Left lung (tissue), 10 donors: Measurements from ENCODE around the gene PLEKHO1. TPM values are rescaled to one million over a fixed set of nuclear protein-coding genes. Genes with fewer than 3 reads are reported as not detected.

ENCODE experiments used
- ATAC-seq: fragments of 200-7000 bp; cut with Tn5 transposase; one replicate; pipeline ENCODE4 v1.9.1; 2020; ENCODE audit warnings: moderate library complexity
- DNase-seq, 4 donors: peaks; one replicate each; pipeline ENCODE4 v3.0.0-alpha.2; 2013 to 2020
- H3K27ac ChIP-seq, 2 donors: fragments of 200-600 bp; sonication (generic) in 1 of 2; one replicate each; pipeline versions ENCODE4 v1.5.0 to v1.8.0; 2020 to 2021
- H3K27me3 ChIP-seq, 2 donors: fragments of 200-600 bp; sonication (generic) in 1 of 2; one replicate each; pipeline versions ENCODE4 v1.5.0 to v1.8.0; 2020 to 2021
- H3K36me3 ChIP-seq, 2 donors: fragments of 200-600 bp; sonication (generic) in 1 of 2; one replicate each; pipeline versions ENCODE4 v1.5.0 to v1.8.0; 2020 to 2021
- H3K4me1 ChIP-seq, 2 donors: fragments of 200-600 bp; one replicate each; pipeline ENCODE4 v1.8.0; 2021
- H3K4me3 ChIP-seq, 2 donors: fragments of 200-600 bp; sonication (generic) in 1 of 2; one replicate each; pipeline versions ENCODE4 v1.5.0 to v1.8.0; 2020 to 2021; ENCODE audit warnings: mild to moderate bottlenecking in 1 of 2
- H3K9me3 ChIP-seq, 2 donors: fragments of 200-600 bp; sonication (generic) in 1 of 2; one replicate each; pipeline versions ENCODE4 v1.5.0 to v1.8.0; 2020 to 2021
- CTCF ChIP-seq, 2 donors: fragments of 200-600 bp; sonication (generic) in 1 of 2; IDR thresholded peaks; one replicate each; pipeline versions ENCODE4 v1.5.0 to v1.8.0; 2021; ENCODE audit warnings: antibody characterized with exemption in 2 of 2
- intact Hi-C, 2 donors: fragments of 100-400 bp; cut with DNase I; formaldehyde crosslinking; loops; one replicate each; pipeline versions ENCODE4 v1.11.2 to v1.14.2; 2022
- polyA plus RNA-seq, 6 donors: library from polyadenylated mRNA; unstranded; fragments of 120-200 nt; gene quantifications; one replicate each; pipeline ENCODE4 v1.2.1, GENCODE V29; 2013; ENCODE audit not compliant: insufficient read length in 6 of 6
- total RNA-seq, 2 donors: library from RNA; stranded (reverse); fragmentation: NEBNext Ultra II Directional; extraction: Animal tissue kit (Norgen Biotek cat#: 25700); gene quantifications; one replicate each; pipeline ENCODE4 v1.2.1, GENCODE V29; 2021
- donor health status: DM: no; HTN: yes; CAD: no.
- donor health status: DM: no; HTN: no; CAD: no.

Gene PLEKHO1
- total and polyA plus RNA-seq, 8 donors = 35.3 to 55.1 (median 47.9) TPM

- Histone ChIP-seq H3K4me1 (peaks cover 6 to 37% of the 10 kb centered on the region in 2 donors), H3K27ac (no peak overlapping the region), H3K36me3 (no peaks in the 10 kb centered on the region), H3K27me3 (peaks cover 0 to 42% of the 10 kb centered on the region in 2 donors), H3K9me3 (no peaks in the 10 kb centered on the region), H3K4me3 (no peak overlapping the region)
- no peak for DNase-seq
- no peak for ATAC-seq
- no peak for TF ChIP-seq CTCF (IDR thresholded peaks at IDR 0.05)
- intact Hi-C loops = no loop called here
Measured at GRCh38 chr1:150146849-150147542, 2.7 kb upstream of the PLEKHO1 start.

- peak overlapping the region; percentile 47 to 72 for H3K4me3 ChIP-seq
- ATAC-seq = no peak
Measured at GRCh38 chr1:150148837-150149270, 862 bp upstream of the PLEKHO1 start.

GRCh38 chr1:150150133-150151021, 661 bp downstream of the PLEKHO1 start:
- Histone ChIP-seq H3K4me3 (peak overlapping the region; percentile 58 to 72), H3K36me3 (peaks cover 0 to 22% of the 10 kb centered on the region in 2 donors), H3K27me3 (peaks cover 0 to 53% of the 10 kb centered on the region in 2 donors), H3K27ac (peak overlapping the region; percentile 81 to 83), H3K9me3 (no peaks in the 10 kb centered on the region), H3K4me1 (peaks cover 10 to 60% of the 10 kb centered on the region in 2 donors)
- no peak for TF ChIP-seq CTCF (IDR thresholded peaks at IDR 0.05)
- ATAC-seq (peak; percentile 5), DNase-seq (peak in 2 of 4 donors; percentile 41 to 86)
- intact Hi-C loops = no loop called here

More at GRCh38 chr1:150148837-150149270, 862 bp upstream of the PLEKHO1 start:
- no peak for TF ChIP-seq CTCF (IDR thresholded peaks at IDR 0.05)
- Histone ChIP-seq H3K36me3 (peaks cover 0 to 7% of the 10 kb centered on the region in 2 donors), H3K4me1 (peaks cover 10 to 56% of the 10 kb centered on the region in 2 donors), H3K27me3 (peaks cover 0 to 53% of the 10 kb centered on the region in 2 donors), H3K27ac (peak overlapping the region; percentile 83 to 92), H3K9me3 (no peaks in the 10 kb centered on the region)
- intact Hi-C loops = no loop called here
- no peak for DNase-seq

GRCh38 chr1:150151291-150152181, 1.8 kb downstream of the PLEKHO1 start:
- intact Hi-C loops = no loop called here
- DNase-seq (no peak), ATAC-seq (peak; percentile 31)
- H3K27ac ChIP-seq = peak overlapping the region; percentile 81 to 83
- peak overlapping the region; percentile 58 to 72 for H3K4me3 ChIP-seq
- peaks cover 10 to 72% of the 10 kb centered on the region in 2 donors for H3K4me1 ChIP-seq
- H3K36me3 ChIP-seq = peaks cover 0 to 33% of the 10 kb centered on the region in 2 donors
- H3K9me3 ChIP-seq = no peaks in the 10 kb centered on the region
- no peak for TF ChIP-seq CTCF (IDR thresholded peaks at IDR 0.05)
- H3K27me3 ChIP-seq = peaks cover 0 to 53% of the 10 kb centered on the region in 2 donors
